Trophoblast cell (in vitro differentiated cells and primary cell): Measurements from ENCODE around the gene EPS15.

Experiments
- DNase-seq, 2 donors: peaks; one replicate each; pipeline ENCODE4 v3.0.0-alpha.2; 2016
- H2AFZ ChIP-seq: 2 replicates; pipeline ENCODE4 v1.6.1; 2013; ENCODE audit warnings: low read length, moderate library complexity, mild to moderate bottlenecking; ENCODE audit not compliant: insufficient read depth, poor library complexity
- H2AK5ac ChIP-seq: 2 replicates; pipeline ENCODE4 v1.6.1; 2013; ENCODE audit warnings: mild to moderate bottlenecking, low read length
- H2BK120ac ChIP-seq: 2 replicates; pipeline ENCODE4 v1.6.1; 2013; ENCODE audit warnings: low read length, mild to moderate bottlenecking, moderate library complexity; ENCODE audit not compliant: insufficient read depth, poor library complexity
- H2BK12ac ChIP-seq: 2 replicates; pipeline ENCODE4 v1.6.1; 2013; ENCODE audit warnings: mild to moderate bottlenecking, low read length, moderate library complexity
- H2BK5ac ChIP-seq: 2 replicates; pipeline ENCODE4 v1.6.1; 2013; ENCODE audit warnings: low read length, low read depth, moderate library complexity, mild to moderate bottlenecking; ENCODE audit not compliant: poor library complexity
- H3K14ac ChIP-seq: 2 replicates; pipeline ENCODE4 v1.6.1; 2013; ENCODE audit warnings: mild to moderate bottlenecking, low read length
- H3K18ac ChIP-seq: 2 replicates; pipeline ENCODE4 v1.6.1; 2013; ENCODE audit warnings: mild to moderate bottlenecking, low read length
- H3K23ac ChIP-seq: 2 replicates; pipeline ENCODE4 v1.6.1; 2013; ENCODE audit warnings: low read length
- H3K27ac ChIP-seq: 2 replicates; pipeline ENCODE4 v1.5.1; 2013; ENCODE audit warnings: low read depth, mild to moderate bottlenecking, inconsistent platforms, low read length, moderate library complexity
- H3K27me3 ChIP-seq: 2 replicates; pipeline ENCODE4 v1.6.1; 2013; ENCODE audit warnings: inconsistent platforms, mild to moderate bottlenecking, low read length, moderate library complexity; ENCODE audit not compliant: insufficient read depth
- H3K36me3 ChIP-seq, 2 experiments: 1 replicate in 1 of 2; 2 replicates in 1 of 2; pipeline ENCODE4 v1.6.1; 2013; ENCODE audit warnings: low read length in 2 of 2, mild to moderate bottlenecking in 2 of 2, moderate library complexity in 1 of 2; ENCODE audit not compliant: insufficient read depth in 2 of 2, control insufficient read depth in 1 of 2
- H3K4ac ChIP-seq: 2 replicates; pipeline ENCODE4 v1.6.1; 2013; ENCODE audit warnings: low read depth, mild to moderate bottlenecking, low read length, moderate library complexity
- H3K4me1 ChIP-seq, 2 experiments: 1 replicate in 1 of 2; 2 replicates in 1 of 2; pipeline ENCODE4 v1.6.1; 2013; ENCODE audit warnings: low read length in 2 of 2, mild to moderate bottlenecking in 2 of 2, moderate library complexity in 1 of 2; ENCODE audit not compliant: insufficient read depth in 2 of 2, control insufficient read depth in 1 of 2
- H3K4me2 ChIP-seq: 2 replicates; pipeline ENCODE4 v1.6.1; 2013; ENCODE audit warnings: inconsistent platforms, mild to moderate bottlenecking, low read length, moderate library complexity
- H3K4me3 ChIP-seq: 2 replicates; pipeline ENCODE4 v1.5.1; 2013; ENCODE audit warnings: mild to moderate bottlenecking, low read depth, low read length, inconsistent platforms
- H3K79me1 ChIP-seq: one replicate; pipeline ENCODE4 v1.6.1; 2013; ENCODE audit warnings: low read length
- H3K79me2 ChIP-seq: 2 replicates; pipeline ENCODE4 v1.6.1; 2013; ENCODE audit warnings: low read length, mild to moderate bottlenecking; ENCODE audit not compliant: control insufficient read depth, insufficient read depth, poor library complexity
- H3K9ac ChIP-seq: 2 replicates; pipeline ENCODE4 v1.6.1; 2013; ENCODE audit warnings: mild to moderate bottlenecking, low read length
- H3K9me3 ChIP-seq: 2 replicates; pipeline ENCODE4 v1.6.1; 2013; ENCODE audit warnings: low read depth, mild to moderate bottlenecking, control low read depth, inconsistent platforms, low read length; ENCODE audit not compliant: insufficient read depth
- H4K12ac ChIP-seq: 2 replicates; pipeline ENCODE4 v1.6.1; 2013; ENCODE audit warnings: low read depth, mild to moderate bottlenecking, low read length, moderate library complexity
- H4K8ac ChIP-seq: 2 replicates; pipeline ENCODE4 v1.6.1; 2013; ENCODE audit warnings: low read depth, mild to moderate bottlenecking, low read length, moderate library complexity
- H4K91ac ChIP-seq: one replicate; pipeline ENCODE4 v1.6.1; 2013; ENCODE audit warnings: low read depth, mild to moderate bottlenecking, low read length, moderate library complexity
- WGBS: extraction: QIAGEN DNeasy Blood & Tissue Kit; methylation state at CpG from one replicate; pipeline ENCODE4 v1.1.7; 2013; ENCODE audit warnings: missing lambda C conversion rate; ENCODE audit not compliant: insufficient read length, insufficient coverage; ENCODE audit errors: extremely low coverage; 5-methylcytosine and 5-hydroxymethylcytosine counted together

EPS15 gene

DNA sequence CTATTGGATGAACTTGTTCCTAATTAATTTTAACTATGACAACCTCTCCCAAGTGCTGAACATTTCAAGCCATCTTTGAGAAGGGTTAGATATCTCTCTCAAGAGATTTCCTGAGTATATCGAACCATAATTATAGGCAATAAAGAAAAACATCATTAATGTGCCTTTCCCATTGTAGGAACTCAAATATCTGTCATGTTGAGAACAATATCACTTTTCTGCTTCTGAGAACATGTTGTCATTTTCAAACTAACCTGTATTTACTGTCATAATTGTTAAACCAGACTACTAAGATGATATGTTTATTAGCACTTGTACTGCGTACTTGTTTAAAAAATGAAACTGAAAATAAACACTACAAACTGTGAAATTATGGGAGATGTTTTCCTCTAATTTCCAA lies 4.3 kb downstream of the EPS15 start:
- WGBS = no CpG with 5 or more reads among the region's 2 CpGs
- H2BK12ac ChIP-seq = no peak overlapping the region
- no peak overlapping the region for H3K4me3 ChIP-seq
- H2AFZ ChIP-seq = no peak overlapping the region
- H3K9ac ChIP-seq = no peak overlapping the region
- no peak for DNase-seq
- no peaks in the 10 kb centered on the region for H3K9me3 ChIP-seq
- no peak overlapping the region for H2BK5ac ChIP-seq
- no peak overlapping the region for H3K4ac ChIP-seq
- no peak overlapping the region for H2AK5ac ChIP-seq
- peaks cover 10% of the 10 kb centered on the region for H3K79me2 ChIP-seq
- H3K4me1 ChIP-seq = peaks cover 0 to 2% of the 10 kb centered on the region in 2 experiments
- H3K27me3 ChIP-seq = no peaks in the 10 kb centered on the region
- no peak overlapping the region for H3K14ac ChIP-seq
- no peaks in the 10 kb centered on the region for H3K36me3 ChIP-seq
- no peak overlapping the region for H4K8ac ChIP-seq
- no peak overlapping the region for H3K18ac ChIP-seq
- no peak overlapping the region for H4K12ac ChIP-seq
- H3K4me2 ChIP-seq = no peak overlapping the region
- H4K91ac ChIP-seq = no peak overlapping the region
- no peak overlapping the region for H3K27ac ChIP-seq
- H3K23ac ChIP-seq = no peak overlapping the region
- no peak overlapping the region for H2BK120ac ChIP-seq
- H3K79me1 ChIP-seq = peaks cover 8% of the 10 kb centered on the region

DNA sequence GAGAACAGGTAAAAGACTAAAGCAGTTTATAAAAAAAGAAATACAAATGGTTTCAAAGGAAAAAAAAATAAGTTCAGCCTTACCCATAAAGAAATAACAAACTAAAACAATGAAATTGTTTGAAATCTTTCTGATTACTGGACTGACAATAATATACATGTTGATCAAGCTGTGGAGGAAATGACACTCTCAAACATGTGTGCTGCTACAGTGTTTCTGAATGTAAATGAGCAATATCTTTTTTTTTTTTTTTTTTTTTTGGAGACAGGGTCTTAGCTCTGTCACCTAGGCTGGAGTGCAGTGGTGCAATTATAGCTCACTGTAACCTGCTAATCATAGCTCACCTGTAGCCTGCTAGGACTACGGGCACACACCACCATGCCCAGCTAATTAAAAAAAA lies 6.5 kb downstream of the EPS15 start:
- Histone ChIP-seq H4K8ac (no peak overlapping the region), H3K14ac (no peak overlapping the region), H2BK120ac (no peak overlapping the region), H3K4ac (peak overlapping the region; percentile 64), H2AK5ac (no peak overlapping the region), H4K12ac (no peak overlapping the region), H3K9me3 (no peaks in the 10 kb centered on the region), H3K36me3 (no peaks in the 10 kb centered on the region), H3K27ac (no peak overlapping the region), H3K18ac (no peak overlapping the region), H3K4me3 (no peak overlapping the region), H2BK5ac (no peak overlapping the region), H3K79me2 (peaks cover 2% of the 10 kb centered on the region), H2AFZ (no peak overlapping the region), H3K23ac (no peak overlapping the region), H3K27me3 (no peaks in the 10 kb centered on the region), H4K91ac (no peak overlapping the region), H3K4me2 (no peak overlapping the region), H3K4me1 (peaks cover 0 to 2% of the 10 kb centered on the region in 2 experiments), H3K9ac (no peak overlapping the region), H2BK12ac (no peak overlapping the region), H3K79me1 (no peaks in the 10 kb centered on the region)
- no peak for DNase-seq
- no CpG with 5 or more reads among the region's 1 CpG for WGBS

DNA sequence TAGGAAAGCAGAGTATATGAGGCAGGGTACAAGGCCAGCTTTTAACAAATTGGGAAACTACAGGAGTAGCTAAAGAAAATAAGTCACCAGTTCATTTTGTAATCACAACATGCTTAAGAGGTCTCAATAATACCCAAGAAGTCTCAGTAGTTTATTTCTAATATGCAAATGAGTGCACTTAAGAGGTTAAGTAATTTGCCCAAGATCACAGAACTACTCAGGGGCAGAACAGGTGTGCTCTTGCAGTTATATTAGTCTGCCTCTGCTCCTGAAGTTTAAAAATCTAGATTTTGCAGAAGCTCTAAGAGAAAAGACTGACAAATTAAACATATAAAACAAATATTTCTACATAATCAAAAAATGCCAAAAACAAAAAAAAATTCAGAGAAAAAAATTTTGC lies 6.9 kb downstream of the EPS15 start:
- no peak overlapping the region for H3K23ac ChIP-seq
- no peak overlapping the region for H2BK12ac ChIP-seq
- no peak overlapping the region for H2AFZ ChIP-seq
- no peak for DNase-seq
- H4K91ac ChIP-seq = no peak overlapping the region
- peaks cover 5% of the 10 kb centered on the region for H3K79me2 ChIP-seq
- H4K12ac ChIP-seq = no peak overlapping the region
- no peak overlapping the region for H3K9ac ChIP-seq
- no peaks in the 10 kb centered on the region for H3K4me1 ChIP-seq
- H3K14ac ChIP-seq = no peak overlapping the region
- H3K18ac ChIP-seq = no peak overlapping the region
- no peak overlapping the region for H3K4me3 ChIP-seq
- H3K27ac ChIP-seq = no peak overlapping the region
- no peak overlapping the region for H4K8ac ChIP-seq
- H3K27me3 ChIP-seq = no peaks in the 10 kb centered on the region
- no peak overlapping the region for H2BK5ac ChIP-seq
- H3K4me2 ChIP-seq = no peak overlapping the region
- no peaks in the 10 kb centered on the region for H3K9me3 ChIP-seq
- no peak overlapping the region for H2BK120ac ChIP-seq
- no peaks in the 10 kb centered on the region for H3K79me1 ChIP-seq
- H2AK5ac ChIP-seq = no peak overlapping the region
- H3K36me3 ChIP-seq = peaks cover 0 to 3% of the 10 kb centered on the region in 2 experiments
- H3K4ac ChIP-seq = no peak overlapping the region

DNA sequence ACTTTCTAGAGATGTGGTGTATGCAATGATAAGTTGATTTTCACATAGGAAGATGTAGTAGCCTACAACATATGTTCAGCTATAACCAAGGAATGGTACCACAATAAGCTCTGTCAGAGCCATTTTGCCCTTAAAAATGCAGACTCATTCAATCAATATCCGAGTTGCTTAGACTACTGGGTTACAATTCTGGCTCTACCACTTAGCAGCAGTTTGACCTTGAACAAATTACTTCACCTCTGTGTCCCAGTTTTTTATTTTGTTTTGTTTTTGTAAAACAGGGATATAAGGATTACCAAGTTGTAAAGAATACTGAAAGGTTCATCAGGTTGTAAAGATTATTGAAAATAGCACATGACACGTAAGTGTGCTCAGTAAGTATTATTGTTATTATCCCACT lies 9.3 kb downstream of the EPS15 start:
- H3K4me3 ChIP-seq = no peak overlapping the region
- H3K27ac ChIP-seq = no peak overlapping the region
- H2BK120ac ChIP-seq = no peak overlapping the region
- no peaks in the 10 kb centered on the region for H3K9me3 ChIP-seq
- H4K8ac ChIP-seq = no peak overlapping the region
- no peak overlapping the region for H3K4me2 ChIP-seq
- no peak for DNase-seq
- peak overlapping the region; percentile 62 for H3K4ac ChIP-seq
- no peak overlapping the region for H3K9ac ChIP-seq
- no peak overlapping the region for H4K91ac ChIP-seq
- H3K14ac ChIP-seq = no peak overlapping the region
- no peak overlapping the region for H4K12ac ChIP-seq
- H2BK5ac ChIP-seq = no peak overlapping the region
- H3K4me1 ChIP-seq = no peaks in the 10 kb centered on the region
- H3K27me3 ChIP-seq = no peaks in the 10 kb centered on the region
- no peak overlapping the region for H2BK12ac ChIP-seq
- WGBS = no CpG with 5 or more reads among the region's 2 CpGs
- no peaks in the 10 kb centered on the region for H3K79me1 ChIP-seq
- H3K36me3 ChIP-seq = peaks cover 0 to 3% of the 10 kb centered on the region in 2 experiments
- no peak overlapping the region for H2AFZ ChIP-seq
- H3K23ac ChIP-seq = no peak overlapping the region
- H3K79me2 ChIP-seq = peaks cover 8% of the 10 kb centered on the region
- no peak overlapping the region for H3K18ac ChIP-seq
- no peak overlapping the region for H2AK5ac ChIP-seq
